Effector CD8-positive, alpha-beta T cell (primary cell): Measurements from ENCODE around the gene NFASC.

ENCODE experiments used
- DNase-seq: peaks from one replicate; lab custom pipeline; 2025; lab: John Stamatoyannopoulos, UW
- total RNA-seq, 4 experiments: gene quantifications; one replicate each; lab custom pipeline; 2026; lab: John Stamatoyannopoulos, UW

NFASC gene
- 0 to 0.61 (median 0.42) reads per million in 4 experiments for total RNA-seq

DNA sequence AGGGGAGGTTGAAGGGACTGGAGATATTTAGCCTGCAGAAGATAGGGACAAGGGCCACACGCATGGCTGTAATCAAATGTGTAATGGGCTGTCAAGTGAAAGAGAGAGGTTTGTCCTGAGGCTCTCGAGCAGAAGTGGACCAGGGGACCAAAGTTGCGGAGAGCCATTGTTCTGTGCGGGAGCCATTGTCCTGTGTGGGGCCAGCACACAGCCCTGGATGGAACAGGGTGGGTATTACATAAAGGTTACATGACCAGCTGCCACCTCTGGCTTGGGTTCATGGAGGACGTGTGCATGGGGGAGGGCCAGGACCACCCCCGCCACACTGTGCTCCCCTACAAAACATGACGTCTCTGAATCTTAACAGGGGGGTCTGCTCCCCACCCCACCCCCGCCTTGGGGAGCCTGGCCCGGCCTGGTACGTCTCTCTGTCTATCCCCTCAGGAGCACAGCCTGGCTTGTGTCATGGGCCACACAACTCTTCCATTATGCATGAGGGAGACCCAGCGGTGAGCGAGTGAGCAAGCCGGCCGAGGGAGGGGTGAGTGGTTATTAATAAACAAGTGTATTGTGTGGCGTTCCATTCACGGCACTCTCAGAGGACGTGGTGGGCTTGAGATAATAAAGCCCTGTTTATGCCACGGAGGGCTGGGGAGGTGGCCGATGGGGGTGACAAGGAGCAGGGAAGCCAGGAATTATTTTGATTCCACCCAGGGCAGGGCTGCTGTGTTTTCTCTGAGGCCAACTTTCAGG, at the start of gene NFASC:
Gene NFASC (plus strand): TSS at position 703 of the 753 bp plus-strand sequence. CDS start 73,454 bp downstream, outside the sequence.
- no peak for DNase-seq

DNA sequence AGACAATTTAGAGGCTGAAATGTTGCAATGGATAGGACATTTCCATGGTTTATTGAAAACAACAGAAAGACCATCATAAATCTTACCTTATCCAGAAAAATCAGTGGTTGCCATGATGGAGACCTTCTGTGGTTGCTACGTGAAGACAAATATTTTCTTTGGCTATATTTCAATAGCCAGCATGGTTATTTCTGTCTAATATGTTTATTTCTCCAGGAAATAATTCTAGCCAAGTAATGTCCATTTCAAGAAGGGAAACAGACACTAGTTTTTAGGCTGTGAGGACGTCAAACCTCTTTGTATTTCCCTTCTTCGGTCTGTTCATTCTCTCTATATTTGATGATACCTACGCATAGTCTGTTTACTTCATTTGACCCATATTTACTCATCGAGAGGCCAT, 49.2 kb upstream of the NFASC start:
- no peak for DNase-seq

DNA sequence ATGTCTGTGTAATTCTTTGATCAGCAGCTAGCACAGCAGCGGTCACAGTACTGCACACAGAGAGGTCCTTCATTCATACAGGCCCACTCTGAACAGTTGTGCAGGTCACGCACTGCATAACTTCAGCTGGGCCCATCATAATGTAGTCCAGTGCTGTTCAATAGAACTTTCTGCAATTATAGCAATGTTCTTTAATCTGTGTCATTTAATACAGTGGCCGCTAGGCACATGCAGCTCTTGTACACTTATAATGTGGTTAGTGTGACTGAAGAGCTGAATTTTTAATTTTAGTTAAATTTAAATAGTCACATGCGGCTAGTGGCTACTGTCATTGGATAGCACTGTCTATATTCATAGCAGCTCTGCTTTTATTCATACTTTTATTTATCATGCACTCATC, 48.7 kb upstream of the NFASC start:
- no peak for DNase-seq

DNA sequence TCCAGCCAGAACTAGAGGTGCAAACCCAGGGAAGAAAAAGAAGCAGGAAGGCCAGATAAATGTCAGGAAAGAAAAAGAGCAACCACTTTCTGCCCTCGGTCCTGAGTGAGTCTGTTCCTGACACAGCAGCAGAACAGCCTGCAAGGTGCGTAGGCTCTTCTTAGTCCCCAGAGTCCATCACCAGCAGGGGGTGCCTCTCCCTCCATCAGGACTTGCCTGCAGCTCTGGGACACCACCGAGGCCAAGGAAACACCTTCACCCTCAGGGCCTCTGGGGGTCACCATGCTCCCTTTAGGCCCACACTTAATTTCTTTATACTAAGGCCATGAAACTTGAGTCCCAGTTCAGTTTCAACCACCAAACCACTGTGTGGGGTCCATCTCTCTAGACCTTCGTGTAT, 43.7 kb upstream of the NFASC start:
- no peak for DNase-seq

DNA sequence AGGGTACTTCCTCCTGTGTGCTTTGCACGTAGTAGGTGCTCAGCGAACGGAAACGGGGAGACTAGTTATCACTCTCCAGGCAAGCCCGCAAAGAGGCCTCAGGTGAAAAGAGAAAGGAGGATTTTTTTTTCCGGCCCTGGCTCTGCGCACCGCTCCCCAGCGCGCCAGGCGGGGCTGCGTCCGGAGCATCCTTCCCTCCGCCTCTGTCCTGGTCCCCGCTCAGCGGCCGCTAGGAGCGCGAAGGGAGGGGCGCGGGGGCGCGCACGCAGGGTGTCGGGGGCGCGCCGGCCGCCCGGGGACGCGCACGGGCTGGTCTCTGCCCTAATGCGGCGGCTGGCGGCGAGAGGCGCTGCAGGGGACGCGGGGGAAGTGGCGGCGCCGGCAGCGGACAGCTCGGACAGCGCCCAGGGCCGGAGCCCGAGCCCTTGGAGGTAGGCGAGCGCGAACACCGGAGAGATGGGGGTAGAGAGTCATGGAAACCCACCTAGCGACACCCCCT, 42.3 kb upstream of the NFASC start:
- no peak for DNase-seq

DNA sequence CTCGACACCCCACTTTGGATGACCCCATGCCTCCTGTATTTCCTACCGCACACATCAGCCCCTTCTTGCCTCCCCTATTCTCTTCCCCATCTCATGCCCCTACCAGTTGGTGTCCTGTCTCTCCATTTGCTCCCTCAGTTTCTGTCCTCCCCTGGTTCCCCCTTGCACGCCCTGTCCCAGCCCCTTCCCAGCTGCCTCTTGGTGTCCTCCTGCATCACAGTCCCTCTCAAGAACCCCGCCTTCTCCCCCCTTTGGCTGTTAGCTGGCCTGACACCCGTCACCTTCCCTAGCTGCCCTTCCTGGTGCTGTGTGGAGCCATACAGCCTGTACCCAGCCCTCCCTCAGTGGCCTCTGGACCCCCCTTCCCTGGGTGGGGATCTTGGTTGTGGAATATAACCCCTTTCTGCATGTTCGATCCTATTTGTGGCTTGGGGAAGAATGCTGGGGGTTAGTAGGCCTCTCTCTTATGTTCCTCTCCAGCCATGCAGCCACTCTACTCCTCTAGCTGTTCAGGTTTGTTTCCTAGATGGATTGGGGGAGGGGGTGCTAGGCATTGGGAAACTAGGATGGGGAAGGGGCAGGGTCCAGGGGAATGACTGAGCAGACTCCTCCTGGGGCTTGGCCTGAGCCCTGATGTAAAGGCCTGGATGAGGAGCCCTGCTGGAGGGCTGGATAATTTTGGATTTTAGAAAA, 41.4 kb upstream of the NFASC start:
- no peak for DNase-seq

DNA sequence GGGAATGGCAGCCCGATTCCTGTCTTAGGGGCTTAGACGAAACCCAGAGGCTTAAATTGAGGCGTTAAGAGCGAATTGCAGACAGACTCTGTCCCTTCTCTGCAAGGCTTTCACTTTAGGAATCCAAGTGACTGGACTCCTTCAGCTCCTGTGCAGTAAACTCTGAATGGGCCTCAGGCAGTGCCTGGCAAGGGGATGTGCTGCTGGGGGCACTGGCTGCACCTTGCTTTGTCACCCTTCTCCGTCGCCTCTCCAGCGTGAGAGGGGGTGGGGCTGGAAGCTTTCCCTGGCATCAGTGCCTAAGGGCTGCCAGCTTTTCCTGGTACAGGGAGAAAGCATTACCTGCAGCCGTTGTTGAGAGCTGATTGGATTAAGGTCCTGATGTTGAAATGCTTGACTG, 39.9 kb upstream of the NFASC start:
- DNase-seq = no peak

DNA sequence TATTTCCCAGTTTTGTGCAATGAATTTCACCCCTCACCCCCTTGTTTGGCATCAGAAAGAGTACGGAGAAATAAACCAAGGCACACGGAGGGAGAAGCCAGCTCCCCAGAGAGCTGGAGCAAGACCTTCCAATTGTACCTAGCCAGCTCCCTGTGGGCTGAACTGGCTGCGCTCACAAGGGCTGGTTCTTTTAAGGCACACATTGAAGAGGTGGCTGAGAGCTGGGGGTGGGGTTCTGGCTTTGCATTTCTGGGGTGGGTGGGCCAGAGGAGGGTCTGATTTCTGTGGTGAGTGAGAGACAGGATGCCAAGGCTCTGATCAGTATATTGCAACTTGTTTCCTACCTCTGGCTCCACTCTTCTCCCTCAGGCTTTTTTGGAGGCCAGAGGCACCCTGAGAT, 39.5 kb upstream of the NFASC start:
- DNase-seq = no peak

DNA sequence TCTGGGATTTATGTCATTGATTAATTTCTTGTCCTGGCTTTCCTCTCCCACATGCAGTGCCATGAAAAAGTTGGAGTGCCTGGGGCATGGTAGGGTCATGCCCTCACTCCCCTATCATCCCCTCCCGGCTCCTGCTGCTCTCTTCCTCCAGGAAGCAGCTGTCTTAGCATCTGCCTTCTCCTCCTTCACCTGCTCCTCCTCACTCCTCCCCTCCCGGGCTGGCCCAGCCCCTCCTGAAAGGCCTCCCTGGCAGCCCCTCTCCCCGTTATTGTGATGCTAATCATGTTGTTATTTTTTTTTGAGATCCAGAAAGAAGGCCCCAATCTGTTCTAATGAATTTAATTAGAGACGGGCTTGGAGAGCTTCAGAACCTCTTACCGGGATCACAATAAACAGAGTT, 36.3 kb upstream of the NFASC start:
- no peak for DNase-seq

DNA sequence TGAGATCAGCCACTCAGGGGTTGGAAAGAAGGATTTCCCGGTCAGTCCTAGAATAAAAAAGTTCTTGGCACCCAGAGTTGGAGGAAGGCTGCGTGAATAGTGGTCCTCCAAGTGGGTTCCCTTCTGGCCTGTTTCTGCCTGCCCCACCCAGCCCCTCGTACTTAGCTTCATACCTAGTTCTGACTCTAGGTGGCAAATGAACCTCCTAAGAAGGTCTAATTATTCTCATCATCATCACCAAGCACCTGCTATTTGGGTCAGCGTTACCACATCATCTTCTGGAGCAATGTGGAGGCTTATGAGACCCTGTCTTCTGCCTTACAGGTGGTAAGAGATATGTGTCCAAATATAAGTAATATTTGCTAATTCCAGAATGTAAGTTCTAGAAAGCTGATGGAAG, 35.9 kb upstream of the NFASC start:
- DNase-seq = no peak

DNA sequence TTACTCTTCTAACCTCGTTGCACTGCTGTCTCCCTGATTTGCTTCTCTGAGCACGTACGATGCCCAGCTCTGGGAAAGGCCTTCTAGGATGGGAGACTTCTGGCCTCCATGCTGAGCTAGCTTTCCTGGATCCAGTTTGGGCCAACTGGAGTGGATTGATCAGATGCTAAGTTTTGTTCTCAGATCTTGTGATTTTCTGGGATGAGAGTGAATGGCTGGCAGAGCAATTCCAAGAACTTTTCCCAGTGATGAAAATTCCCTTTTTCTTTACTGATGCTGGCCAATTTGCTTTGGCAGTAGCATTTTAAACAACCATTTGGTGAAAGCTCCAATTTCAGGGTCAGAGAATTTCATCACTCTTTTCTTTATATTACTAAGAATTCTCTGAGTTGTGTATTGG, 34.9 kb upstream of the NFASC start:
- DNase-seq = no peak

DNA sequence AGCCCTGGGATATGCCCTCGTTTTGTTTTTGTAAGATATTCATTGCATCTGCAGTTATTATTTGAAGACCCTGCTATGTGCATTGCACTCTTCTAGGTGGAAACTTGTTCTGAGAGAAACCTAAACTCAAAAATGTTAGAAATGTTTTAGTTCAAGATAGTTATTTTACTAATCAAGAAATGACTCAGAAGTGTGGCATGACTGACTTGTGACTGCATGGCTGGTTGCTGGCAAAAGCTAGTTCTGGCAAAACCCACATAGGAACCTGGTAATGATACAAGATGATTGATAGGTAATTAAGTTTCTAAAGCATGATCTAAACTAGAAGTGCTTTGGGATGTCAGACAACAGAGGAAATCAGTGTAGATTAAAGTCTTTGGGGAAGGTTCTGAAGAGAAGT, 33.8 kb upstream of the NFASC start:
- DNase-seq = no peak

DNA sequence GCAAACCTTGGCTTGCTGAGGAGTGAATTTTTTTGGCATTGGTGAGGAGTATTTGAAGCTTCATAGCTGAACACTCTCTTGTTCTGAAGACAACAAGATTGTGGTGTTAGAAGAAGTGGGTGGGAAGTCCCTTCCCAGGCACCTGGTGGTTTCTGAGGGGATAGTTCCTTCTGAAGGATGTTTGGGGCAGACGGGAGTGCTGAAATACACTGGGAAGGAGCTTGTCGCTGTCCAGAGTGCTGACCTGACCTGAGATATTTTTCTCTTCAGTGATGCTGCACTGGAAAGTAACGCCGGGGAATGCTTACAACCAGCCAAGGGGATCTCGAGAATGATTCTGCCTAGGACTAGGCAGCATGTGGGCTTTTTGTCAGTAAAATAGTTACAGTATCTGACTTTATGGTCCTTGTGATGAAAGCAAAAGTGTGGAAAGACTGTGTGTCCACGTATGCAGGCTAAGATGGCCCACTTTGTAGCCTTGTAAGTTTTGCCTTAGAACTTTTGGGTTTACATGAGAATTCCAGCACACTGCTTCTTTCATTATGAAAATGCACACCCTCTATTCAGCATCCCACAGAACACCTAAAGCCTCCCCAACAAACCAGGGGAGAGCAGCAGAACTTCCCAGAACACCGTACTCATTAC, 33.1 kb upstream of the NFASC start:
- DNase-seq = no peak

DNA sequence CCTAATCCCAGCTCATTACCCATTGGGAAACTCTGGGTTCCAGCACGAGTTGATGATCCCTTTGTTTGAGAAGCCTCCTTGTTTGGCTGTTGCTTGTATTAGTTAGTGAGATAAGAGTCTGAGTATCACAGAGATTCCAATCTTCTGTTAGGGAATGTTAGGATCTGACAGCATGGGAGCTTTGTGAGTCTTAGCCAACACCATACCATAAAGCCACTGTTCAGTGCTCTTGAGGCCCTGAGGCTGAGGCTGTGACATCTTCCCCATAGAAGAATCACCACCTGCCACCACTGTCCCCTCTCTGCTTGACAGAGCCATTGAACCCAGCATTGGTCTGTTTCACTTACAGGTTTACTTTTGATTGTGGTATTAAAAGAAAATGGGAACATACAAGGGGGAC, 29.3 kb upstream of the NFASC start:
- DNase-seq = no peak

DNA sequence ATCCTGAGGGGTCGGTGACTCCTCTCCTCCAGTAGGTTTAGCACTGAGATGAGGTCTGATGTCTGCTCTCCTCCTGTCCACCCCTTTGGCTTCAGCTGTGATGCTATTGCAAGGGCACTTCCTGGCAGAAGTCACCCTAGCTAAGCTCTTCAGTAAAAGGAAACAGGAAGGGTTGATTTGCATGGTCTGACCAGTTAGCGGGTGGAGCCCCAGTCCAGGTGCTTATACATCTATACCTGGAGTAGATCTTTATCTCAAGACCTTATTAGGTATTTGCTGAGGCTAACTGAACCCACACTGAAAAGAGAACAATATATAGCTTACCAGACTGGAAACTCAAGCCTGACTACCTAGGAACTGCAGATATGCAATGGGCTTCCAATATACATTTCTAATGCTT, 28.9 kb upstream of the NFASC start:
- no peak for DNase-seq

DNA sequence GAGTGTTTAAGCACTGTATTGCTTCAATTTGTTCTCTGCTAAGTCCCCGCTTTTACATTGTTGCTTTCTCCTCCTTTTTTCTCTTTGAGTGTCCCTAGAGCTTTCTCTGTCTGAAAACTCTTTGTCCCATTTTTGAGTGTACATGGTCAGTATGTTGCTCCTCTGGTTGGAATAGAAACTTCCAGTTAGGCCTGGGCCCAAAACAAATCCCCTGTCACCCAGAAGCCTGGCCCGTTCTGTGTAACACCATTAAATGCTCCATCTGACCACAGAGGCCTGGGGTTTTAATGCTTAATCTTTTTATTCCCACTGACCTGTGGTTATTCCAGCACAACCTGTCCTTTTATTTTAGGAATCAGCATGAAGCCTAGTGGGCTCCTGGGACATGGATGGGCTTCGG, 28.3 kb upstream of the NFASC start:
- no peak for DNase-seq

DNA sequence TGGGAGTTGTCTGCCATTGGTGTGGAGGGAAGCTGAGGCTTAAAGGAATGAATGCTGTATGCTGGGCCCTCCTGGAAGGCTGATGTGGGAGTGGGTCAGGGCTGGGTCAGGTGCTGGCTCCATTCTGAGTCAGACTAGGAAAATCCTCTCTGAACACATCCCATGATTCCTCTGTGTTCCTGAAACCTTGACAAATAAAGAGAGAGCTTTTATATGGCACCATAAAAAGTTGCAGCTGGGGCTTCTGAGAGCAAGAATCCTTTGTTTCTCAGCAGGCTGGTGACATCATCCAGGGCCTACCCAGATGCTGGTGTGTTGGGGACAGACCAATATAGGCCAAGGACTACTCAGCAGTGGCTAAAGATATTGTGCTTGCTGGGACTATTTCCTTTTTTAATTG, 27.8 kb upstream of the NFASC start:
- DNase-seq = no peak

DNA sequence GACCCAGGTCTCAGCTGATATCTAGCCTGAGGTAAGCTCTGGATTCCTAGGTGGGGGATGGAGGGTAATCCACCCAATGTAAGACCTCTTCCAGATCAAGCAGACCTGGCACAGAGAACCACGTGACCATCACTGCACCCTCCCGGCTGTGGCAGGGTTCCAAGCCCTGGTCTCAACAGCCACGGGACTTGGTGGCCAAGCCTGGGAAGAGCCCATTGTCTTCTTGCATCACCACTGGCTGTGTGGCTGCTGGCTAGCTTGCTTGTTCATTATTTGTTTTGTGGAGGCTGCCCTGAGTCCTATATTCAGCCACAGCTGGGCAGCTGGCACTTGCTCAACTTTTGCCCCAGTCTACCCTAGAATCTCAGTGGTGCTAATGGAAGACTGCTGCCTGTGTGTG, 24.1 kb upstream of the NFASC start:
- no peak for DNase-seq

DNA sequence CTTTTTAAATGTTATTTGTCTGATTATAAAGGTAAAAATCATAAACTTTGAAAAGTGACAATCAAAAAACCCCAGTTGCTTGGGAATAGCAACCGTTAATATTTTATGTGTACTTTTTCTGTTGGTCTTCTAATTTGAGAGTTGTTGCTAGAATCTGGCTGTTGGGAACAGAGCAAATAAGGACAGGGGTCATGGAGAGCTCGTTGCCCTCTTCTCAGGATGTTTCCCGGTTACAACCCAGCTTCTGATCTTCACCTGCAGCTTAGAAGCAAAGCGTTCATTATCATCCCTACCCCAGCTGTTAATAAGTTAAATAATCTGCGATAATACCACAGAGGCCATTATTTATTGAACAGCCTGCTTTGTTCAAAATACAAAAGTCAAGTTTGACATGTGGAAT, 22.1 kb upstream of the NFASC start:
- no peak for DNase-seq

DNA sequence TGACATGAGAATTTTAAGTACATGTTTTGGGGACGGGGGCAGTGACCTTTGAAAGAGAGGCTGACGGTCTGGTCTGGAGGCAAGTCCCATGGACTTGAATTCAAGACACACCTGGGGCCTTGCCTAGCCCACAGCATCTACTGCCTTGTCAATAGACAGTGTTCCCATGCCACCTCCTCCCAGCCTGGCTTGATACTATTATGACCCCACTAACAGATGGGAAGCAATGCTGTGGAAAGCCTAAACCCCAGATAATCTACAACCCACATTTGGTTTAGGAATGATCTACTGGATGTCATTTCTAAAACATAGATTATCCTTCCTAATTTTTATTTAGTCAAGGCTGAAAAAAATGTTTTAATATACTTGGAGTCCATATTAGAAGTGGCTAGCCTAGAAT, 17.8 kb upstream of the NFASC start:
- no peak for DNase-seq

DNA sequence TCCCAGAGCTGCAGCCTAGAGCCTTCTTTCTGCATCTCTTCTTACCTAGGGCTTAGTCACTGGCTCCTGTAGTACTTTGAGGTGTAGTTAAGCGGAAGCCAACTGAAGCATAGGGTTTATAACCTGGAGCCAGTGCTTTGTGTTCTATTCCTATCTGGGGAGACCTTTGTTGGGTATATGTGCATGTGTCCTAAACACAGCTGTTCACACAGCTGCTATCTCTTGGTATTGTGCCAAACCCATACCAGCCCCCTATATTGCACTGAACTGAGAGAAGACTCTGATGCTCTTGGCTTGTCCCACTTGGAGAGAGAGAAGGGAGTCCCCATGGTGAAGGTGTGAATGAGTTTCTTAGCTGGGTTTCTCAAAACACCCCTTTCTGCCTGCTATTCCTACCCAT, 17.2 kb upstream of the NFASC start:
- no peak for DNase-seq

DNA sequence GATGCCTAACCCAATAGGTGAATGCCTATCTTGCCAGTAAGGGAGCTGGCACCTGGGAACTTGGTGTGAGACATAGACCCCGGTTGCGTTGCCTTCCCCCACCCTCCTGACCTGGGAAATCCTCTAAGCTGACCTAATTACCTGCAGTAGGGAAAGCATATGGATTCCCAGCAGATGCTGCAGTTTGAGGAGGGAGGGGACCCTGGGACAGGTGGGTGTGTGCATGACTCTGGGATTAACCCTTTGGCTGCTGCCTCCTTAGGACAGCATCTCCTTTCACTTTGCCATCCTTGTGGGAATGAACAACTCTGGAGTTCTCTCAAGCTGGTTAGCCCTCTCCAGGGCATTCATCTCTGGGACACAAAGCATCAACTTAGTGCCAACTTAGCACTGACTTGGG, 16.4 kb upstream of the NFASC start:
- no peak for DNase-seq

DNA sequence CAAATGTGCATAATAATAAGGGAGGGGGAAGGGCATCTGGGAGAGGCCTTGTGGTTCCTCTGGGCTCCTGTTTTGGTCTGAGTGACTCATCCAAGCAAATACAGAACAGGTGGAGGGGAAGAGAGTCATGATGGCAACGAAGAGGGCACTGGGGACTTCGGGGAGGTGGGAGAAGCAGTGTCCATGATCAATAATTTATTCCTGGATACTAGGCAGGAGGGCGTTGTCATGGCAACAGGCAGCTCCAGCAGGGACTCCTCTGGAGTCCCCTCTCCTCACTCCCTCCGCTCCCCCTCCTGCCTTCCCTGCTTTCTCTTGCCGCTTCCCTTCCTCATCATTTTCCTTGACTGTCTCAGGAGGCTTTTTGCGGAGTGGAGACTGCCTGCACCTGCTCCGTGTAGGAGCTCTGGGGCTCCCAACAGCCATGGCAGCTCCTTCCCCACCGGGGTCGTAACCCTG, 12.3 kb upstream of the NFASC start:
- no peak for DNase-seq
